Progenitor cell of endocrine pancreas (in vitro differentiated cells): Measurements from ENCODE around the gene MPP3. TPM values are rescaled to one million over a fixed set of nuclear protein-coding genes. Genes with fewer than 3 reads are reported as not detected.
"Not testable (repeated sequence)": the region's sequence is repeated elsewhere in the genome, so short reads cannot be mapped to it uniquely, and the experiment has no call there.

ENCODE experiments used
- DNase-seq: peaks from one replicate; pipeline ENCODE4 v3.0.0; 2021; ENCODE audit warnings: low spot score; ENCODE audit not compliant: unreplicated experiment
- H3K27ac Mint-ChIP-seq: 2 replicates; pipeline ENCODE4 v1.8.0; 2021; ENCODE audit warnings: mild to moderate bottlenecking, moderate library complexity, mixed read lengths
- H3K27me3 Mint-ChIP-seq: 2 replicates; pipeline ENCODE4 v1.8.0; 2021; ENCODE audit warnings: mixed read lengths
- H3K36me3 Mint-ChIP-seq: 2 replicates; pipeline ENCODE4 v1.8.0; 2022; ENCODE audit warnings: mixed read lengths; ENCODE audit not compliant: insufficient read depth
- H3K4me1 Mint-ChIP-seq: 2 replicates; pipeline ENCODE4 v1.8.0; 2021; ENCODE audit warnings: low read depth, mixed read lengths
- H3K4me3 Mint-ChIP-seq: 2 replicates; pipeline ENCODE4 v1.8.0; 2021; ENCODE audit warnings: low read depth, mild to moderate bottlenecking, moderate library complexity, mixed read lengths
- H3K9me3 Mint-ChIP-seq: 2 replicates; pipeline ENCODE4 v1.8.0; 2021; ENCODE audit warnings: low read depth, mixed read lengths
- total RNA-seq: library from RNA; stranded (reverse); gene quantifications from 2 replicates; pipeline ENCODE4 v1.2.1, GENCODE V29; 2021
- TF ChIP-seq, protein P1 (sequence below): fragments of 200-600 bp; sonication (generic); IDR thresholded peaks from one replicate; pipeline ENCODE4 v1.5.0; 2021; ENCODE audit warnings: antibody characterized with exemption, mild to moderate bottlenecking; ENCODE audit not compliant: unreplicated experiment

Gene MPP3
- total RNA-seq, 1 donor from 2014 or later = 12.6 TPM

DNA sequence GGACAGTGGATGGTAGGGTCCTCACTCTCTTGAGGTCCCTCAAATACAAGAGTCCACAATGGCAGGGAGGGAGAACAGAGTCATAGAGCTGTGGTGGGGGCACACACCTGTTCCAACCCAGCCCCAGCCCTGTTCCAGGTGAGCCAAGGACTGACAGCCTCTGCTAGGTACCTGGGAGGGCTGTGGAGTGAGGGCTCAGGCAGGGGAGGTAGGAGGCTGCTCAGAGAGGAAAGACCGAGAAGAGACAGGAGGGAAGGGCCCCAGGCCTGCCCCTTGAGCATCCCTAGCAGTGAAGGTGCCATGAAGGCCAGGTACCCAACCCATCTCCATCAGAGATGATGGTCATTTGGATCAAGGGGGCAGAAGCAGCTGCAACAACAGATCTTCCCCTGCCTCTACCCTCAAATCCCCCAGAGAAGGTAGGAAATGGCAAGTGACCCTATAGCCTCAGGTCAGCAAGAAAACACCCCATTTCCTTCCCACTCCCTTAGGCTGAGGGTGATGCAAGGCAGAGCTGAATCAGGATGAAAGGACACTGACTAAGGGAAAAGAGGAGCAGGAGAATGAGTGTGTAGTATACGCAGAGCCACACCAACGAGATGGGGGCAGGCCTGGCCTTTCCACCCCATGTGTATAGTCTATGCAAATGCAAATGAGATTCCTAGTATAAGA lies 42.7 kb upstream of the MPP3 start:
- H3K27ac Mint-ChIP-seq = no peak overlapping the region
- no peak for DNase-seq
- no peaks in the 10 kb centered on the region for H3K36me3 Mint-ChIP-seq
- TF ChIP-seq, protein P1, sequence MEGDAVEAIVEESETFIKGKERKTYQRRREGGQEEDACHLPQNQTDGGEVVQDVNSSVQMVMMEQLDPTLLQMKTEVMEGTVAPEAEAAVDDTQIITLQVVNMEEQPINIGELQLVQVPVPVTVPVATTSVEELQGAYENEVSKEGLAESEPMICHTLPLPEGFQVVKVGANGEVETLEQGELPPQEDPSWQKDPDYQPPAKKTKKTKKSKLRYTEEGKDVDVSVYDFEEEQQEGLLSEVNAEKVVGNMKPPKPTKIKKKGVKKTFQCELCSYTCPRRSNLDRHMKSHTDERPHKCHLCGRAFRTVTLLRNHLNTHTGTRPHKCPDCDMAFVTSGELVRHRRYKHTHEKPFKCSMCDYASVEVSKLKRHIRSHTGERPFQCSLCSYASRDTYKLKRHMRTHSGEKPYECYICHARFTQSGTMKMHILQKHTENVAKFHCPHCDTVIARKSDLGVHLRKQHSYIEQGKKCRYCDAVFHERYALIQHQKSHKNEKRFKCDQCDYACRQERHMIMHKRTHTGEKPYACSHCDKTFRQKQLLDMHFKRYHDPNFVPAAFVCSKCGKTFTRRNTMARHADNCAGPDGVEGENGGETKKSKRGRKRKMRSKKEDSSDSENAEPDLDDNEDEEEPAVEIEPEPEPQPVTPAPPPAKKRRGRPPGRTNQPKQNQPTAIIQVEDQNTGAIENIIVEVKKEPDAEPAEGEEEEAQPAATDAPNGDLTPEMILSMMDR = no peak
- no peak overlapping the region for H3K4me3 Mint-ChIP-seq
- H3K27me3 Mint-ChIP-seq = peaks cover 19% of the 10 kb centered on the region
- H3K4me1 Mint-ChIP-seq = no peaks in the 10 kb centered on the region
- H3K9me3 Mint-ChIP-seq = no peaks in the 10 kb centered on the region

DNA sequence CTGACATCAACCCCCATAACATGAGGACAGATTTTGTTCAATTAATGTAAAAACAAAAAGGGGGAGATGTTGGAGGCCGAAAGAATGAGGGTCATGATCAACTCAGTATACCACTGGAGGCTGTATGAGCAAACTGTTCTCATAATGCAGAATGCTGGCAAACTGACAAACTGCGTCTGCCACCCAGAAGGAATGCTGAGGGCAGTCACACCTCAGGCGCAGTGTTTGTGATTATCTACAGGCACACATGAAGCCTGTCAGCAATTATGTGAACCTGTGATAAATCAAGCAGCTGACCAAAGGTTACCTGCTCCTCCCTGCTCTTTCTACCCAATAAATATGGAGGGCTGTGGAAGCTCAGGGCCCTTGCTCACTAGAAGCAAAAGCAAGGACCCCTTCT lies 41.3 kb upstream of the MPP3 start:
- Mint-ChIP-seq H3K27me3 (peaks cover 19% of the 10 kb centered on the region), H3K4me3 (no peak overlapping the region), H3K27ac (no peak overlapping the region), H3K9me3 (no peaks in the 10 kb centered on the region), H3K4me1 (no peaks in the 10 kb centered on the region), H3K36me3 (no peaks in the 10 kb centered on the region)
- TF ChIP-seq, protein P1 = no peak
- DNase-seq = no peak

- Mint-ChIP-seq H3K9me3 (no peaks in the 10 kb centered on the region), H3K27ac (no peak overlapping the region), H3K36me3 (no peaks in the 10 kb centered on the region), H3K27me3 (peaks cover 19% of the 10 kb centered on the region), H3K4me3 (no peak overlapping the region), H3K4me1 (no peaks in the 10 kb centered on the region)
- DNase-seq = no peak
- TF ChIP-seq, protein P1 = no peak
Observed at GRCh38 chr17:43873815-43874214, 40.9 kb upstream of the MPP3 start.

GRCh38 chr17:43873091-43873490 lies 40.1 kb upstream of the MPP3 start:
- TF ChIP-seq, protein P1 = peak; percentile 15
- Mint-ChIP-seq H3K27ac (no peak overlapping the region), H3K36me3 (no peaks in the 10 kb centered on the region), H3K9me3 (no peaks in the 10 kb centered on the region), H3K4me3 (no peak overlapping the region), H3K4me1 (no peaks in the 10 kb centered on the region), H3K27me3 (peaks cover 26% of the 10 kb centered on the region)
- no peak for DNase-seq

GRCh38 chr17:43871946-43872690 lies 39.2 kb upstream of the MPP3 start:
- TF ChIP-seq, protein P1 = no peak
- Mint-ChIP-seq H3K4me1 (no peaks in the 10 kb centered on the region), H3K9me3 (no peaks in the 10 kb centered on the region), H3K27ac (no peak overlapping the region), H3K4me3 (no peak overlapping the region), H3K27me3 (peaks cover 32% of the 10 kb centered on the region), H3K36me3 (no peaks in the 10 kb centered on the region)
- no peak for DNase-seq

GRCh38 chr17:43869031-43869430 lies 36.1 kb upstream of the MPP3 start:
- peaks cover 30% of the 10 kb centered on the region for H3K27me3 Mint-ChIP-seq
- not testable (repeated sequence) for H3K4me1 Mint-ChIP-seq, H3K36me3 Mint-ChIP-seq, H3K27ac Mint-ChIP-seq, H3K4me3 Mint-ChIP-seq, DNase-seq, H3K9me3 Mint-ChIP-seq
